ENCODE data around the gene CASP8. TPM values are rescaled to one million over a fixed set of nuclear protein-coding genes. Genes with fewer than 3 reads are reported as not detected.

Gene CASP8
- total RNA-seq, 1 donor from 2014 or later, result 50.9 TPM

DNA sequence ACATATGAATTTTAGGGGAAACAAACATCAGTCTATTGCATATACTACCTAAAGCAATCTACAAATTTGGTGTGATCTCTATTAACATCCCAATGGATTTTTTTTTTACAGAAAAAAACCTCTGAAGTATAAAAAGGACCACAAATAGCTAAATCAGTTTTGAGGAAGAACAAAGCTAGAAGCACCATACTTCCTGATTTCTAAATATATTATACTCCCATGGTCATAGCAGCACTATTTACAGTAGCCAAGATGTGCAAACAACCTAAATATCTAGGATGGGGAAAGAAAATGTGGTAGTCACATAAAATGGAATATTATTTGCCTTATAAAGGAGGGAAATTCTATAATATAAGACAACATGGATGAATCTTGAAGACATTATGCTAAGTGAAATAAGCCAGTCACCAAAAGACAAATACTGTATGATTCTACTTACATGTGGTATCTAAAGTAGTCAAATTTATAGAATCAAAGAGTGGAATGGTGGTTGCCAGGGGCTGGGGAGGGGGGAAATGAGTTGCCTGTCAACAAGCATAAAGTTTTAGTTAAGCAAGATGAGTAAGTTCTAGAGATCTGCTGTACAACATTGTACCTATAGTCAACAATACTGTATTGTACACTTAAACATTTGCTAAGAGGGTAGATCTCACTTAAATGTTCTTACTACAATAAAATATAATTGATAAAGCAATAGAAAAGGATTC, 17.6 kb upstream of the CASP8 start:
- DNase-seq (ENCODE audit: low spot score), result no peak

DNA sequence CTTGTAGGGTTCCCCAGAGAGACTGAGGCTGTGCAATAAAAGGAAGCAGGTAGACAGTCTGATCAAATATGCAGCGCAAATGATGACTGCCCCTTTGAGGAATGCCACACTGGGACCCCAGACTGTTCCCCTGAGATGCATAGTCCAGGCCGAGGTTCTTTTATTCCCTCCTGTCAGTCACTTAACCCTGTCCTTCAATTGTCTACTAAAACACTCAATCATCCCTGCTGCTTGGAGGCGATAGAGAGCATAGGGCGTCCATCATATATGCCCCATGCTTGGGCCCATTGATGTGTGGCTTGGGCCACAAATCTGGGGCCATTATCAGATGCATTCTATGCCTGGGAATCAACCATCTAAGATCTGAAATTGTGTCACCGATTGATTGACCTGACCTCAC, 15.5 kb upstream of the CASP8 start:
- no peak for DNase-seq (ENCODE audit: low spot score)

DNA sequence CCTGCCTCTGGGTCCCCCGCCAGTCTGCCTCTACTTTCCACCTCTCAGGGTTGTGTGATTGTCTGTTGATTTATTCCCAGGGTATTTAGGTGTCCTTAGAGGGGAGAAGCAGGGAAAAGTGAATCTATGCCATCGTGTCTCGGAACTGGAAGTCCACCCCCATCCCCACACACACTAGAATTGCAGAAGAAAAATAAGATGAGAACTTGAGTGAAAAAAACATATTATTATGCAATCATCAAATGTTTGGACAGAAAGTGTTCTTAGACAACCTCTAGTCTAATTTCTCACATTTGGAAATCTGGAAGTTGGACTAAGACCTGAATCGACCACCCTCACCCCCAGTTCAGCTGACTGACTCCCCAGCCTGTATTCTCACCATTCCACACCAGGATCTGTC, 14.1 kb upstream of the CASP8 start:
- DNase-seq (ENCODE audit: low spot score), result no peak

DNA sequence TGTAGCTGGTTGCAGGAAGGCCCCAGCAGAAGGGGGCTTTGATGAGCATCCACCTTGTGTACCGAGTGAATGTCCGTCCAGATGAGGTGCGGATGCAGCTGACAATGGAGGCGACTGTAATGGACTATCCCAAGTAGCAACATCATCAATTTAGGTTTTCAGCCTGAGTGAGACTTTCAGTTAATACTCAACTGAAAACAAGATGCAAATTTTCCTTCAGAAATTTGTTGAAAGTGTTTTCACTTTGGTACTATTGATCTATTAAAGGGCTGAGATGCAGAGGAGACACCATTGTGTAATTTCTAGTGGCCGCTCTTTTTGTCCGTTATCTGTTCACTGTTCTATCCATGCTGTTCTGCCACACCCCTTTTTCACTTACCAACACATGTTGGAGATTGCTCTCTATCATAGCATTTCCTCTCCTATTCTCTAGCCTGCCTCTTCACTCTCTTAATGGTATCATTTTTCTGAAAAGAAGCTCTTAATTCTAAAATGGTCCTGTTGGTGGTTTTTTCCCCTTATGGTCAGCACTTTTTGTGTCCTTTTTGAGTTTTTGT, 12.0 kb upstream of the CASP8 start:
- no peak for DNase-seq (ENCODE audit: low spot score)

DNA sequence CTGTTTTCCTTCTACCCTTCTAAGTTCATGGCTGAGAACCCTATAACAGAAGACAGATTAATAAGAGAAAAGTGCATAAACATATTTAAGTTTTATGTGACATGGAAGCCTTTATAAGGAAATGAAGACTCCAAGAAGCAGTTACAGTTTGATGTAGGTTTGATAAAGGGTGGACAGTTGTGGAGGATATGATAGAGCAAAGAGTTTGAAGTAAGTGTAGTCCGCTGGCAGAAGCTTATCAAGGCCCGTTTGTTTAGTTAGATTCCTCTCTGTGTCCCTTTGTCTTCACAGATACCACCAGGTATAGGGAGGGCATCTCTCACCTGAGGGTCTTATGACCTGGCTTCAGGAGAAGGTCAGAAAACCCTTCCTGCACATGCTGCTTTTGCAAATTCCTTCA, 10.4 kb upstream of the CASP8 start:
- DNase-seq (ENCODE audit: low spot score), result no peak

DNA sequence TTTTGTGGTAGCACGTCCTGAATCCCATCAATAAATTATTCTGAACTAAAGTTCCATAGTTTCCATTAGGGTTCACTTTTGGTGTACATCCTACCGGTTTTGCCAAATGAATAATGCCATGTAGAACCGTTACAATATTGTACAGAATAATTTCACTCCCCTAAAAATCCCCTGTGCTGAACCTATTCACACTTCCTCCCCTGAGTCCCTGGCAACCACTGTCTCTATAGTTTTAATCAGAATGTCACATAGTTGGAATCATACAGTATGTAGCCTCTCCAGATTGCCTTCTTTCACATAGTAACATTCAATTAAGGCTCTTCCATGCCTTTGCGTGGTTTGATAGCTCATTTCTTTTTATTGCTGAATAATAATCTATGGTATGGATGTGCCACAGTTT, 9.6 kb upstream of the CASP8 start:
- no peak for DNase-seq (ENCODE audit: low spot score)

DNA sequence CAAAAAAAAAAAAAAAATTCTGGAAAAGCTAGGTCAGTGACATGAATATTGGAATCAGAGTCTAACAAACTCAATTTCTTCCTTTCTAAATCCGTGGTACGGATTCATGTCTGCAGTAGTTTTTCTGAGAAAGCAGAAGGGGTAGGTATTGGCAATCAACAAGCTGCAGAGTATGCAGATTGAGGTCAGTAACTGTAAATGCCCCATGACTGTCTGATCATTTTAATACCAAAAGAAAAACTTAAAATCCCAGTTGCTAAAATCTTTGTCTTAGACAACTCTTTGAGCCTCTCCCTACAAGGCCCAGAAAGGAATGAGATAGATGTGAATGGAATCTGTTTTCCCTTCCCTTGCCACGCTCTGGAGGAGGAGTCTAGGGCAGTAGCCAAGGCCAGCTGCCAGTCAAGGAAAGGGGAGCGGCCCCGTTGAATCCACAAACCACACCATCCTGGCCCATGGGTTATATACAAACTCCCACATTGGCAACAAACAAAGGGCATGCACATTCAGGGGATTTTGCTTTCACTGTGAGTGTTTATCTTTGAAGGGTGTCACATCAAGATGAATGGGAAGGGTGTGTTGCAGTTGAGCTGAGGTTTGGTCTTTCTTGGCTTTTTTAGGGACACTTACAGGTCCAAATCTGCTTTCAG, 6.1 kb upstream of the CASP8 start:
- DNase-seq (ENCODE audit: low spot score), result no peak

DNA sequence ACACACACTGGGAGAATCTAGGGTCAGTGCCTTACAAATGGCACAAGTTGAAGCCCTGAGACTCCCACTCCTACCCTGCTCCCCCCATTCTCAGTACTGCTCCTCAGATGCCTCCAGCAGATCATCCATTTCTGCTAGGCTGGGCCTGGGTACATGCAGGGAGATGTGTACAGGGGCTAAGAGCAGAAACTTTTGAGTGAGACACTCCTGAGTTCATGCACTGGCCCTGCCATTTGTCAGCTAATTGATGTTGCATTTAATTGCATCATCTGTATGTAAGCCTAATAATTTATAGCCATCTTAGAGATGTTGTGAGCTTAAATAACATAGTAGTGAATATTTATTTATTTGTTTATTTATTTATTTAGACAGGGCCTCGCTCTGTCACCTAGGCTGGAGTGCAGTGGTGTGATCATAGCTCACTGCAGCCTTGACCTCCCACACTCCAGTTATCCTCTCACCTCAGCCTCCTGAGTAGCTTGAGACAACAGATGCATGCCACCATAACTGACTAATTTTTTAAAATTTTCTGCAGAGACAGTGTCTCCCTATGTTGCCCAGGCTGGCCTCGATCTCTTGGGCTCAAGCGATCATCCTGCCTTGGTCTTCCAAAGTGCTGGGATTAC, 4.8 kb upstream of the CASP8 start:
- no peak for DNase-seq (ENCODE audit: low spot score)

DNA sequence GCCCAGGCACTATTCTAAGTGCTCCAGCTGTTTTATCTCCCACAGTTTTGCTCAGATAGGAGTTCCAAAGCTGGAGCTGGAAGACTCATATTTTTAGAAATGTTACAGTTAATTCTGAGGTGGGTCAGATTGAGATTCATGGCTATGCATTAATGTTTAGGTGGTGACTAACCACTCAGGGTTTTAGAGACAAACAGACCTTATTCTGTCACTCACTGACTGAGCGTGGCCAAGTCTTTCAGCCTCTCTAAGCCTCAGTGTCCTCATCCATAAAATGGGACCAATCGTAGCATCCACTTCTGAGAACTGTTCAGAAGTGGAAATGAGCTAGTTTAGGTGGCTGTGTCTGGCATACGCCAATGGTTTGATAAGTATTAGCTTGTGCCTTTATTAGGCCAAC, 4.3 kb upstream of the CASP8 start:
- no peak for DNase-seq (ENCODE audit: low spot score)

DNA sequence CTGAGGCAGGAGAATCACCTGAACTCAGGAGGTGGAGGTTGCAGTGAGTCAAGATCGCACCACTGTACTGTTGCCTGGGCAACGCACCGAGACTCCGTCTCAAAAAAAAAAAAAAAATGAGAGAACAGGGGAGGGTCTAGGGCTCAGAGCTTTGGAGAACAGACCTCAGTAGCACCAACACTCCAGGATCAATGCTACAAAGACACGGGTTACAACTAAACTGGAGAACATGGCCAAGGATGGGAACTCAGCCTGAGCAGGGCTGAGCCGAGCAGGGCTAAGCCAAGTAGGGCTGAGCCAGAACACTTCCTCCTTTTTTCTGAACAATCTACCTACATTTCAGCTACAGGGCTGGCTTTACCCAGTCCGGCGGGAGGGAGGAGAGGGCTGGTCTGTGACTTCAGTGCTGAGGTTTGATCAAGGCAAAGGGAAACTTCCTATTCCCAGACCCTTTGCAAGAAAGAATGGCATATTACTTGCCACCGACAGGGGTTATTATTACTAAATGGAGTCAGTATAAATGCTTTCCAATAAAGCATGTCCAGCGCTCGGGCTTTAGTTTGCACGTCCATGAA, 2.9 kb upstream of the CASP8 start:
- no peak for DNase-seq (ENCODE audit: low spot score)

DNA sequence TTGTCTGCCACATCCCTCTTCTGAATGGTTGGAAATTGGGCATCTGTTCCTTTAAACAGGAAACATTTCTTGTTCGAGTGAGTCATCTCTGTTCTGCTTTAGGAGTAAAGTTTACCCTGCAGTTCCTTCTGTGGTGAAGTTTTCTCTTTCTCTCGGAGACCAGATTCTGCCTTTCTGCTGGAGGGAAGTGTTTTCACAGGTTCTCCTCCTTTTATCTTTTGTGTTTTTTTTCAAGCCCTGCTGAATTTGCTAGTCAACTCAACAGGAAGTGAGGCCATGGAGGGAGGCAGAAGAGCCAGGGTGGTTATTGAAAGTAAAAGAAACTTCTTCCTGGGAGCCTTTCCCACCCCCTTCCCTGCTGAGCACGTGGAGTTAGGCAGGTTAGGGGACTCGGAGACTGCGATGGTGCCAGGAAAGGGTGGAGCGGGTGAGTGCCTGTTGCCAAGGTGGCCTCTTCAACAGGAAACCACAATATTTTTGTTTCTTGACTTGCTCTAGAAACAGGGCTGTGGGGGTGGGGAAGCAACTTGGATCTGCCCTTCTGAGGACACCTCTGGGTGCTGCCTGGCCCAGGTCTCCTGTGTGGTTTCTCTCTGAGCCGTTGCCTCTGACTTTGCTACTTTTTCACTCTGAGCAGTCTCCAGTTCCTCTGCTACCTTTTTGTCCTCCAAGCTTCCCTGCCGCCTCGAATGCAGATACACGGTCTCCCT, 2.2 kb upstream of the CASP8 start:
- DNase-seq (ENCODE audit: low spot score), result peak; percentile 86

DNA sequence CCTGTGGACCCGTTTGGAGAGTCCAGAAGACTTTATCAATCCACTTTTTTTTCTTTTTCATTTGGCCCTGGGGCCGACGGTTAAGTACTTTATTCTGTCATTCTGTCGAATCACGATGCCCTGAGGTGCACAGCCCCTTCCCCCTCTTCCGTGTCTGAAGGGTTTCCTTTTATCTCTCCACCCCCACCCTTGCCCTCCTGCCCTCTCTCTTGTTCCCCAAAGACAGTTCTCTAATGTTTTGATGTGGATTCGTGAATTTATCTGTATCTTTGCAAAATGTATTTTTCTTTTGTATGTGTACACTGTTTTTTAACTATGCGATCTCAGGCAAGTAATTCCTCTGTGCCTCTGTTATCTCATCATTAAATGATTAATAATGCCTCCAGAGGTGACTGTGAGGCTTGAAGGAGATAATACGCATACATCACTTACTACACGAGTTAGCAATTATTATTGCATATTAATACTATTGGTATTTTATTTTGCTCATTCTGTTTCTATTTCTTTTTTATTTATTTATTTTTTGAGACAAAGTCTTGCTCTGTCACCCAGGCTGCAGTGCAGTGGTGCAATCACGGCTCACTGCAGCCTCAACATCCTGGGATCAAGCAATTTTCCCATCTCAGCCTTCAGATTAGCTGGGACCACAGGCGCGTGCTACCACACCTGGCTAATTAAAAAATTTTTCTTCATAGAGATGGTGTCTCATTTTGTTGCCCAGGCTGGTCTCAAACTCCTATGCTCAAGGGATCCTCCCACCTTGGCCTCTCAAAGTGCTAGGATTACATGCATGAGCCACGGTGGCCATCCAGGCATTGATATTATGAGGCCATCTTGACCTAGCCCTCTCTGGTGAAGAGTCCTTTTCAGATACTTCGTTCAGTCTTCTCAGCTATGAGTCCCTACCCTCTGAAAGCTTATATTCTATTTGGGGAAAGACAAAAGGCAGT, 1.4 kb upstream of the CASP8 start:
- no peak for DNase-seq (ENCODE audit: low spot score)

DNA sequence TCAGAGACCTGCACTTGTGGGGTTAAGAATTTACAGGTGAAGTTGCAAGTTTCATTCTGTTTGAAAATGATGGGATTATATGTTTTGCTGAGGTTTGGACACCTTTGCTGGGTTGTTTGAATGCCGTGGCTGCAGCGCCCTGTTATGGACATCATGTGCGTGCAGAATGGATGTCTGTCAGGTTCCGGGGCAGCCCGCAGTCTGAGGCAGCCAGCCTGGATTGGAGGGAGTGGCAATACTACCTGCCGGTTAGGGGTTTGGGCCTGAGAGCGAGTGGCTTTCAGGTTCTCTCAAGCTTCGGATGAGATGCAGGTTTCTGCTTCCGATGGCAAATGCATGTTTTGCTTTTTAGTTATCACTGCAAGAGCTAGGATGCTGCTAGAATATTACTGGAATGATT, 1.1 kb downstream of the CASP8 start:
- DNase-seq (ENCODE audit: low spot score), result no peak

DNA sequence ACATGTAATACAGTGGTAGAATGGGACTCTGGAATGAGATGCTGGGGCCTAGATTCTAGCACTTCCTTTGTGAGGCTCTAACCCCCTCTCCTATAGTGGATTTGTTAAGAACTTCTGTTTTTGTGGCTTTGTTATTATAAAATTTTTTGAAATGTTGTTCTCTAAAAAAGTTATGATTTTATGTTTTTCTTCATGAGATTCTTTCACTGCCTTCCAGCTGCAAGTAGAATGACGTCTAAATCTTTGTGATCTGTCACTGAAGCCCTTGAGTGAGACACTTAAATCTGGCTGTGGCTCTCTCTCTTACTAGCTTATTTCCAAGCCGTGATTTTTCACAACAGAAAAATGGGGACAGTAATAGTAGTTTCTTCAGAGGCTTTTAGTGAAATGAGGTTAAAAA, 1.6 kb downstream of the CASP8 start:
- DNase-seq (ENCODE audit: low spot score), result no peak

DNA sequence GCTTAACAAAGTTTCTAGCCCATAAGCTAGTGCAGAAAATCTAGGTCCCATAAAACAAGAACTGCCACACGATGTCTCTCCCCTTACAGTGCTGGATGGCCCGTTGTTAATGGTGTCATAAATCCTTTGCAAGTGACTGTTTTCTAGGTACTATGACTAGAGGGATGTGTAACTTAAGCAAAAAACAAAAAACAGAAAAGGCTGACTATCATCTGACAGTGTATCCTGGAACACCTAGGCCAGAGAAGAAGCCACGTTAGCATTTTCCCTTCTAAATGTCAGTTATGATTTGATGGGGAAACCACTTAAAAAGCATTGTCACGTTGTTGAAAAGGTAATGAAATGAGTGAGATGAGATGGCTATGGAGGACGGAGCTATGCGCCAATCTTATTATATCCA, 2.4 kb downstream of the CASP8 start:
- DNase-seq (ENCODE audit: low spot score), result no peak

DNA sequence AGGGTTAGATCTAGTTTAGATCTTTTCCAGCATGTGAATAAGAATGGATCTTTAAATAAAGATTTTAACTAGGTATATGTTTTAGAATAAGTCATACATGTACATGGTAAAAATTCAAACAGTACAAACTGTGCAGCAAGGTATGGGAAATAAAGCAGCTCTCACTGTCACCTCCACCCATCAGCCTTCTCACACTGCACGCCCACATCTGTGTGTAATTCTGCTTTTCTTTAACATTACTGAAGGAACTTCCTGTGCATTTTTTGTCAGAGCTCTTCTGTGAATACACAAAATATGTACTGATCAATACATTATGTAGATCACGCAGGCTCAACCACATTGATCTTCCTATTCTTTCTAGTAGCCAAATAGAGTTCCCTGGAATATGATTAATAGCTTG, 3.4 kb downstream of the CASP8 start:
- no peak for DNase-seq (ENCODE audit: low spot score)

DNA sequence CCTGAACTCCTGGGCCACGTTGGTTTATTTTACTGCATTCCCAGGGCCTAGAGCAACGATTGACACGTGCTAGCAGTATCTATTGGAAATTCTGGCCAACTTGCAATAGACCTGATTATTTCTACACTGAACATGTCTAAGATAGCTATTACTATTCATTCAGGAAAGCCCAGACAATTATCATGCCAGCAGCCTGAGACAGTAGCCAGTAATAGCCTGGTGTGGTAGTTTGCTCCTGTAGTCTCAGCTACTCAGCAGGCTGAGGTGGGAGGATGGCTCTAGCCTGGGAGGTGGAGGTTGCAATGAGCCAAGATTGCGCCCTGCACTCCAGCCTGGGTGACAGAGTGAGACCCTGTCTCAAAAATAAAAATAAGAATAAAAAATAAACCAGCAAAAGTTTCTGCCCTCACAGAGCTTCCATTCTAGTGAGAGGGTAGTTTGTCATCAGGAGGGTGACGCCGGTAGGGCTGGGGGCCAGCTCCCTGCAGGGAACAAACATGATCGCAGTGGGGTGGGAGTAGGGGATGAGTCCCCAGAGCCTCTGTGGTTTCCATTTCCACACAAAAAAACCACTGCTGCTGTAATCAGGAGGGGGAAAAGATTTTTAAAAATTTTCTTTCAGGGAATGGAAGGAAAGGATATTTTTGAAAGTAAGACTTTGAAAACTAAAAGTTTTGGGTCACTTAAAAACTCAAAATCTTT, 4.3 kb downstream of the CASP8 start:
- no peak for DNase-seq (ENCODE audit: low spot score)

DNA sequence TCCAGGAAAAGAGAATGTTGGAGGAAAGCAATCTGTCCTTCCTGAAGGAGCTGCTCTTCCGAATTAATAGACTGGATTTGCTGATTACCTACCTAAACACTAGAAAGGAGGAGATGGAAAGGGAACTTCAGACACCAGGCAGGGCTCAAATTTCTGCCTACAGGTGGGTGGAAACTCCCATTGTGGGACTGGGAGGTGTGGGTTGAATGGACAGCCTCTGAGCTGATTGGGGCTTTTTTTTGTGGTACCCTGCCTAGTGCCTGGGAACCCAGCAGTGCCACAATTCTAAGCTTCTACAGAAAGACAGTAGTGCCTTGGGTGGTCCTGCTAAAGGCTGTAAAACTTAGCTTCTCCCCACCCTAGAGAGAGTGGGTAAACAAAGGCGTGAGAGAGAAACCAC, 6.3 kb downstream of the CASP8 start:
- no peak for DNase-seq (ENCODE audit: low spot score)

DNA sequence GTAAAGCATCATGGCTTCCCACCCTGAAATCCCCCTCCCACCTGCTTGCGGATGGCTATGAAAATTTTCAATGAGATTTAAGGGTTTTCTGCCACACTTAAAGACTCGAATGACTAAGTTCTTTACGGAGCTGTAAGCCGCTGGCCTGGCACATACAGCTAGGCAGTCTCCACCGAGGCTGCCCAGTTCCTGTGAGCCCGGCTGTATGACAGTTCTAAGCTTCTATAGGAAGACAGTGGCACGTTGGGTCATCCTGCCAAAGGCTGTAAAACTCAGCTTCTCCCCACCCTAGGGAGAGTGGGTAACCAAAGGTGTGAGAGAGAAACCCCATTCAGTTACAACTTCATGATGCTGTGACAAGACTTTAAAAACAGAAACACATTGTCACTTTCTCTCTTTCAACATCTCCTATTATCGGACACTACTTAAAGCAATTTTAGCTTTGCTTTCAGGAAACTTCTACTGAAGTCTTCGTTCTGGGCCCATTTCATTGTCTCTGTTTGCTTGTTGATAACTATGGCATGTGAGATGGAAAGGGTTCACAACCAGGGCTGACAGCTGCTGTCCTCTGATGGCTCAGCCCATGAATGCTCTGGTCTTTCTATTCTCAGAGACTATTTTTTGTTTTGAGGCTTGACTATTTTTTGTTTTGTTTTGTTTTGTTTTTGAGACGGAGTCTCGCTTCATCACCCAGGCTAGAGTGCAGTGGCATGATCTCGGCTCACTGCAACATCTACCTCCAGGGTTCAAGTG, 7.1 kb downstream of the CASP8 start:
- DNase-seq (ENCODE audit: low spot score), result no peak

DNA sequence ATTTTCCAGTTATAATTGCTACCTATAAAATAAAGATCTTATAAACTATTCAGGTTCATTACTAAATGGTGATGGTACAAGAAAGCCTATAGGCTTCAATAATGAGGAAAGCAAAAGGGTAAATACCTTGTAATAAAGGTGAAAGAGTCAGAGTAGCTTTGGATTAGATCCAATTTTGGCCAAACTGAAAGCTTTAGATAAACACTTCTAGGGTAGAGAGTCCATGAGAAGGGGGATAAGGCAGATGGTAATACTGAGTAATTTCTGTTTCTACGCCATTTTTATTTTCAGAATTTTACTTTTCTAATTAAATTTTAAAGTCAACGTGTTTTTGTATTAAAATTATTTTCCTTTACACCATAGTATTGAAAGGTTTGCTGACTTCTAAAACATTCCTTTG, 9.4 kb downstream of the CASP8 start:
- DNase-seq (ENCODE audit: low spot score), result no peak
